Stimulated activated CD4-positive, alpha-beta T cell treated with anti-CD3 and anti-CD28 coated beads, Interleukin-1b, Interleukin-23, amount 100 ng/mL, for 4 hours (primary cell): Measurements from ENCODE around the gene GRIK4.
A peak's percentile ranks its signal among the peaks of the same experiment; 100 is the strongest.
"Not testable (repeated sequence)": the region's sequence is repeated elsewhere in the genome, so short reads cannot be mapped to it uniquely, and the experiment has no call there.

Source experiments
- DNase-seq, 2 donors: peaks; one replicate each; pipeline ENCODE4 v3.0.0-alpha.2; 2020; ENCODE audit warnings: low read depth in 2 of 2

GRIK4 gene

DNA sequence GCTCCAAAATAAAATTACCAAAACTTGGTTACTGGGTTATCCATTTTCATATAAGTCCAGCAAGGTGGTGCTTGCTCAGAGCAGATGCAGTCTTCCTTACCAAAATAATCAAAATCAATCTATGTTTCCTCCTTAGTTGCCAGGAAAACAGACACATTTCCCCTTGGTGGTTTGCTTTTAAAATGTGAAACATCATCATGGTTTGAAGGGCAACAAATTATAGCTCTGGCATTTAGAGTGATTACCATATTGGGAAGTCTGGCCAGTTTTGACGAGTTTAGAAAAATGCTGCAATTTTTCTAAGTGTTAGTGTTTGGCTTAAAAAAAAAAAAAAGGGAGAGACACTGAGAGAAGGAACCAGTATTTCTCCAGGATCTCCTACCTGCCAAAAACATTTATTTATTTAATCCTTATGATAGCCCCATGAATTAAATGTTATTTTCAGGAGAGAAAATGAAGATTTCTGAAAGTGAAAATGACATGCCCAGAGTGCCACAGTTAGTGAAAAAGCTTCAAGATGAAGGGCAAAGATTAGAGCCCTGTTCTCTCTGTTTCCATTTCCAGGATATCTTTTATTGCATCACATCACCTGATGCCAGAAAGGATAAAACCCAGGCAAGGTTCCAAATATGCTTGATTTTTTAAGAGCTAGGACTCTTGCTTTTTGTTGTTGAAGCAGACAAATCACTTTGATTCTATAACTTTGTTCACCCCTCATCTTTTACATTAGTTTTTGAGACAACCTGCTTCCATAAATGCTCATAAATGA is 482.7 kb downstream of the GRIK4 start:
- DNase-seq = no peak

DNA sequence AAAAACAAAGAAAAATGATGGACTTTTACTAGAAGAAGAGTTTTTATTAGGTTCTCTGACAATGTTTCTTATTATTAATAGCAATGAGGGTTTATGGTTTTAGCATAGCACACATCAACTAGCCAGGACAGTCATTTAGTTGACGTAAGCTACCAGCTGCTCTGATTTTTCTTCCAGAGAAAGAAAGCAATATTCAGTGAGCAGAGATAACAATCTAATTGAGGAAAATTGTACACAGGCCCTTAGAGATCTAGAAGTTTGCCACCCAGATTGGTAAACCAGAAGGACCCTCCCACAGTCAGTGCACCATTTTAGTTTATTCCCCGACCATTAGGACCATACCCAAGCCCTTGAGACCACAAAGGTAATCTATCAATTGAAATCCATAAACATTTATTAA is 483.6 kb downstream of the GRIK4 start:
- DNase-seq = no peak

DNA sequence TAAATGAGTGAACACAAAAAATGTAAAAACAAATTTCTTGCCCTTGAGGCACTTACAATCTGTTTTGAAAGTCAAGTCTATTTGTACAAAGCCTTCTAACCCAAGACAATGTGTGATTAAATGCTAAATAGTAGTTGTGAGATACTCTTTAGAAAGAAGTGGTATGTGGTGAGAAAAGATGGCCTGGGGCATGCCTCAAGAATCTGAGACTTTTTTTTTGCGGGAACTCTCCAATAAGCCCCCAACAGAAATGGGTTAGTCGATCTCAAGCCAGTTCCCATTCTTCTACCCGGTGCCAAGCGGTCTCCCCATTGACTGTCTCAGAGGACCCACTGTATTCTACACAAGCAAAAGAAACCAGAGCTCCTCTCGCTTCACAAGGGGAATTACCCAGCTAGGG is 485.4 kb downstream of the GRIK4 start:
- no peak for DNase-seq

DNA sequence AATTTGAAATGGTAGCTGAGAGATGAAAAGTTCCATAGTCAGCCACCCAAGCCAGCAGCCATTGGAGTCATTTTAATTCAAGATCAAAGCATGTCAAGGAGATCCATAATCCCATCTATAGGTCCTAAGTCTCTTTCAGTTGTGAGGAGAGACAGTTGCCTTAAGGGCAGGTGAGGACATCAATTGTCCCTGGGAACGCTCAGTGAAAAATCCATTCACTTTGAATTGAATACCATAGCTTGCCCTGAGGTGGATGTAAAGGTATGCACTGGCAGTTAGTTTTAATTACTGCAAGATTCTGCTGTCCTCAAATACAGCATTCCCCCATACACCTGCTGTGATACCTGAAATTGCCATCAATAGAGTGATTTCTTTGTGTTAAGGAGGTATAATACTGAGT is 487.0 kb downstream of the GRIK4 start:
- DNase-seq = no peak

DNA sequence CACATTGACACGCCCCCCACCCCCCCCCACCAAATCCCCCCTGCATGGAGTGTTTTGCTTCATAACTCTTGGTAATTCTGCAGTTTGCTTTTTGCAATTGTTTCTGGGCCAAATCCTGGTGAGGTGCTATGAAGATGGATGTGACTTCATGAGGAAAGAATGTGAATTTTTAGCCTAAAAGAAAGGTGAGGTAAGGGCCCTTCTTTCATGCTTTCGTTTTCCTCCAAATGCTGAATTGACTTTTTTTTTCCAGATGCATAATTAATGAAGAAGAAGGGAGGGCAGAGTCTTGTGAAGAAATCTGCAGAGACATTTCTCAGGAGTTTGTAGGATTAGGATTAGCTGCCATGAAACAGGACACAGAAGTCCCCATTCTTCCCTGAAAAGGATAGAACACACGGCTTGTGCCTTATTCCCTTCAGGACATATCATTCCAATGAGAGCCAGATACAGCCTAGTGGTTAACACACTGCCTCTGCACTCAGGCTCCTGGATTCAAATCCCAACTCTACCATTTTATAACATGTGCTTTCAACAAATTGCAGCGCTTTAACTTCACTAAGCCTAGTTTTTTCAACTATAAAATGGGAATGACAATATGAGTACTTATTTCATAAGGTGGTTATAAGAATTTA is 492.8 kb downstream of the GRIK4 start:
- DNase-seq = no peak

DNA sequence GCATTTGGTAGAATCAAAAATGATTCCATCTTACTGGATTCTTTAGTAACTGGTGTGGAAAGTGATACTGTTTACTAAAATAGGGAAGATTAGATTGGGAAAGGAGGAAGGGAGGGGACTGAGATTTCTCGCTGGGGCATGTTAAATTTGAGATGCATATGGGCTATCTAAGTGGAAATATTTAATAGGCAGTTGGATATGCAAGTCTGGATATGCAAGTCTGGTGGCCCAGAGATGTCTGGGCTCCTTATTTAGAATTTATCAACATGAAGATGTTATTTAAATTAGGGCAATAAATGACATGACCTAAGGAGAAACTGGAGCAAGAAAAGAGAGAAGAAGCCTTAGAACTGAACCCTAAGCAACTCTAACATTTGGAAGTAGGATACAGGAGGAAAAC is 495.4 kb downstream of the GRIK4 start:
- DNase-seq = no peak

DNA sequence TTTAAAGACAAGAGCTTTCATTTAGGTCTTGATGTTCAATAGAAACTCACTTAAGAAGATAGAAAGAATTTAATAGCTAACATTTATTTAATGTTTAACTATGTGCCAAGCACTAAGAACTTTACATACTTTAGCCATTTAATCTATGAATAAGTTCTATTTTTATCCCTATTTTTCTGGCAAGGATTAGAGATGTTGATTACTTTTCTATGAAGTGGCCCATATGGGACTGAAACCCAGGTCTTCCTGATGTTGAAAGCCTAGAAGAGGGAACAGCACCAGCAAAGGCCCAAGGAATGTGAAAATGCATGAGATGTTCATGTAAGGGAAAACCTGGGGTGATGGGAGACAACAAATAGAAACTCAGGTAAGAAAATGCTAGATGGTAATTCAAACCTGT is 497.0 kb downstream of the GRIK4 start:
- no peak for DNase-seq

DNA sequence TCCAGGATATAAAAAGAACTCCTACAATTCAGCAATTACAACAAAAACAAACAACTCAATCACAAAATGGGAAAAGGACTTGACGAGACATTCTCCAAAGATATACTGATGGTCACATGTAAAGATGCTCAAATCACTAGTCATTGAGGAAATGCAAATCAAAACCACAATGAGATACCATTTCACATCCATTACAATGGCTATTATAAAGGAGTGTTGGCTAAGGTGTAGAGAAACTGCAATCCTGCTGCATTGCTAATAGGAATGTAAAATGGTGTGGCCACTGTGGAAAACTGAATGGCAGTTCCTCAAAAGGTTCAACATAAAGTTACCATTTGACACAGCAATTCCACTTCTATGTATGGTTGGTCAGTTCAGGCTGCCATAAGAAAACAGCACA is 500.5 kb downstream of the GRIK4 start:
- DNase-seq = no peak

DNA sequence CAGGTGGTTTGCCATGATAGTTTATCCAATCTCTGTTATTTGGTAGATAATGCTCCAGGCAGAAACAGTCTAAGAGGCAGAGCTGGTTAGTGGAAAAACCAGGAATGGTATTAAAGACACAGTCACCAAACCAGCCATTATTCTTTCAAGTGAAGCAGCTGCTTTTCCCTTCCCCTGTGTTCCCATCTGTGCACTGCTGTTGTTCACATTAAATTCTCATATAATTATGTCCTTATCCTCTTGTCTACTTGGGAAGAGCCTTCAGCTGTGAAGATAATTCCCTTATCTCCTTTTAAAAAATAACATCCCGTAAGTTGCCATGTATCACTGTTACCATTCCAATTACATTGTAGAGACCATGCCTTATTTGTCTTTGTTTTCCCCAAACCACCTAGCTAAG is 507.2 kb downstream of the GRIK4 start:
- no peak for DNase-seq

DNA sequence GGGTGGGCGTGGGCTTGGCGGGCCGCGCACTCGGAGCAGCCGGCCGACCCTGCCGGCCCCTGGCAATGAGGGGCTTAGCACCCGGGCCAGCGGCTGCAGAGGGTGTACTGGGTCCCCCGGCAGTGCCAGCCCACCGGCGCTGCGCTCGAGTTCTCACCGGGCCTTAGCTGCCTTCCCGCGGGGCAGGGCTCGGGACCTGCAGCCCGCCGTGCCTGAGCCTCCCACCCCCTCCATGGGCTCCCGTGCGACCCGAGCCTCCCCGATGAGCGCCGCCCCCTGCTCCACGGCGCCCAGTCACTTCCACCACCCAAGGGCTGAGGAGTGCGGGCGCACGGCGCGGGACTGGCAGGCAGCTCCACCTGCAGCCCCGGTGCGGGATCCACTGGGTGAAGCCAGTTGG is 510.2 kb downstream of the GRIK4 start:
- DNase-seq = not testable (repeated sequence)

DNA sequence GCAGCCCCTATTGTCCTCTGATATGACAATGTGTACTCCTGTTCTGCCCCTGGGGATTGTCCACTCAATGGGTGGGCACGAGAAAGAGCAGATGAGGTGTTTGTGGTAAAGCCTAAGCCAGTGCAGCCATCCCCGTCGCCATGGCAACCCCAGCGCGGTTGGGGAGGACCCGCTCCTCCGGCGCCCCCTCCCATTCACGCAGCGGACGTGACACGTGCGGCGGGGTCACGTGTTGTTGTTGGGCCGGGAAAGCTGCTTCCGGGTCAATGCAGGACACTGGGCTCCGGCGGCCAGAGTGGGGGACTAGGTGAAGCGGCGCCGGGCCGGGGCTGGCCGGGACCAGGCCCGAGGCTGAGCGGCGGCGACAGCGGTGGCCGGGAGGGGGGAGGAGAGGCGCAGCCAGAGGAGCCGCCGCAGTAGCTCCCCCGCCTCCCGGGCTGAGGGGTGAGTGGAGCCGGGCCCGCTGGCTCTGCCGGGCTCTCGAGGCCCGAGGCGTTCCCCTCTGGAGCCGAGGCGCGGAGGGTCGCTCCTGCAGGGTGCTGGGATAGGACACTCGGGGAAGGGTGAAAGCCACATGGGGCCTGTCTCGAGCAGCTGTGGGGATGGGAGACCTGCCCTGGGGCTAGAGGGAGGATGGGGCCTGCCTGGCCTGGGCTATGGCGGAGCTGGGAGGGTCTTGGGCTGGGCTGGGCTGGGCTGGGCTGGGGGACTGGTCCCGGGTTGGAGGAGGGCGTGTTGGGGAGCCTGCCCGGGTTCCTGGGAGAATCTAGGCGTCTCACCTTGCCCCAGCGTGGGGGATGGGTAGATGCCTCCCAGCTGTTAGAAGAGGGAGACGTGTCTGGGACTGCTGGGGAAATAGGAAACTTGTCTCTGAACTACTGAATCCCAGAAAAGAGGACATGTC is 512.6 kb downstream of the GRIK4 start, which contains the start of gene TBCEL:
TSS of gene TBCEL (plus strand) at position 255 of the 904 bp plus-strand sequence. CDS start 21,589 bp downstream, outside the sequence.
- peak; percentile 67 to 81 for DNase-seq

DNA sequence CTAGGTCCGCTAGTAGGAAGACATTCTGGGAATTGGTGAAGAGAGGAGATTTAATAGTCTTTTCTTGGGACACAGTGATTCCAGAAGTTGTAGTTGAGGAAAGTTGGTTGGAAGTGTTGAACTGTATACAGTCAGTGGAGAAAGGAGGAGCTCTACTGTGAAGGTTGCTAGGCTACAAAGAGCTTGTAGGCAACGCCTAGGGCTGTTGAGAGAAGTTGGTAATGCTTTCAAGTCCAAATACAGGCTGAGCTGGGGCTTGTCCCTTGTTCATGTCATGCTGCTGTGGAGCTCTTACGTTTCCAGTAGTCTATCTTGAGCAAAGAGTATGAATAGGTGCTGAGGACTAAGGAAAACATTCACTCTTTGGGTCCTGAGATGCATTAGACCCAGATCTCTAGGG is 513.4 kb downstream of the GRIK4 start:
- DNase-seq = no peak

DNA sequence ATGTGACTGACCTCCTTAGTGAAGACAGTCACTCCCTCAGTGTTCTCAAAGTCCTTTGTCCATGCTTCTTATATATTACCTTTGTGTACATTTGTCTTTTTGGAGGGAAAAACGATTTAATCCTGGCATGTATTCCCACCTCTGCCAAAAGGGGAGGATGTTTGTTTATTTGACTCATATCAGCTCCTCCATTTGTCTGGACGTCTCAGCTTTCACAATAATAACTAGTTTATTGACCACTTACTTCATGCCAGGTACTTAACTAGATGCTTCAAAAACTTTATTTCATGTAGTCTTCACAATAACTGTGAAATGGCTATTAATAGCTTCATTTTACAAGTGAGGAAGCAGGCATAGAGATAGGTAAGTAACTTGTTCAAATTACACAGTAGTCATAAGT is 517.6 kb downstream of the GRIK4 start:
- DNase-seq = no peak

DNA sequence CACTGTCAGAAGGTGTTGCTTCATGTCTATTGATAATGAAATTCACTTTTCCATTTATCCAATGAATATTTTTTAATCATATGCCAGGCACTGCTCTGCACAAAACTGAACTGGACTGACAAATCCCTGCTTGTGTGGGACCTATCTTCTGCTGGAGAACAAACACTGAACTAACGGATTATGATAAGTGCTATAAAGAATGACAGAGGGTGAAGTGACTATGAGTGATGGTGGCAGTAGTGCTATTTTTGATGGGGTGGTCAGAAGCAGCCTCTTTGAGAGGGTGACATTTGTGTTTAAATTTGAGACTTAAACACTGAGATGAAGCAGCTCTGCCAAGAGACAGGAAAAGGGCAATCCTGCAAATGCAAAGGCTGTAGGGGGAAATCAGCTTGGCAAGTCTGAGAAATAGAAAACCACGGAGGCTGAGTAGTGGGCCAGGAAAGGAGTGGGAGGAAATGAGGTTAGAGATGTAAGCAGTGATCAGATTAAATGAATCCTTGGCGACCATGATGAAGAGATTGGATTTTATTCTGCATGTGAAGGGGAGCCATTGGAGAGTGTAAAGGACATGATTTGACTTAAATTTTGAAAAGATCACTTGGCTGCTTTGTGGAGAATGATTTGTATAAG is 518.4 kb downstream of the GRIK4 start:
- no peak for DNase-seq

DNA sequence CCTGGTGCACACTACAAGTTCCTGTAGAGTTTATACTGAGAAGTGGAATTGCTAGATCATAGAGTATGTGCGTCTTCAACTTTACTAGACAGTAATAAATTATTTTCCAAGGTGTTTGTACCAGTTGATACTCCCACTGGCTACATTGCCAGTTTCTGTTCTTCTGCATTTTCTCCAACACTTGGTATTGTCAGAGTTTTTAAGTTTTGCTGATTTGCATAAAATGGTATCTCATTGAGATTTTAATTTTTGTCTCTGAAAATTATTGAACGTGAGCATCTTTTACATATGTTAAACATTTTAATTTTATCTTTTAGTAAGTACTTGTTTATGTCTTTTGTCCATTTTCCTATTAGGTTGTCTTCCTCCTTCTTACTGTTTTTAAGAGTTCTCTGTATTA is 519.6 kb downstream of the GRIK4 start:
- no peak for DNase-seq

DNA sequence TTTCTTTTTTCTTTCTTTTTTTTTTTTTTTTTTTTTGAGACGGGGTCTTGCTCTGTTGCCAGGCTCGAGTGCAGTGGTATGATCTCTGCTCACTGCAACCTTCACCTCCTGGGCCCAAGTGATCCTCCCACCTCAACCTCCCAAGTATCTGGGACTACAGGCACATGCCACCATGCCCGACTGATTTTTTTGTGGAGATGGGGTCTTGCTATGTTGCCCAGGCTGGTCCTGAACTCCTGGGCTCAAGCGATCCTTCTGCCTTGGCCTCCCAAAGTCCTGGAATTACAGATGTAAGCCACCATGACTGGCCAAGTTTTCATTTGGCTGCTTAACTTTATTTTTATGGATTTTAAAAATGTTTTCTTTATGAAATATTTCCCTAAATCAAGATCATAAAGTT is 520.1 kb downstream of the GRIK4 start:
- DNase-seq = not testable (repeated sequence)

DNA sequence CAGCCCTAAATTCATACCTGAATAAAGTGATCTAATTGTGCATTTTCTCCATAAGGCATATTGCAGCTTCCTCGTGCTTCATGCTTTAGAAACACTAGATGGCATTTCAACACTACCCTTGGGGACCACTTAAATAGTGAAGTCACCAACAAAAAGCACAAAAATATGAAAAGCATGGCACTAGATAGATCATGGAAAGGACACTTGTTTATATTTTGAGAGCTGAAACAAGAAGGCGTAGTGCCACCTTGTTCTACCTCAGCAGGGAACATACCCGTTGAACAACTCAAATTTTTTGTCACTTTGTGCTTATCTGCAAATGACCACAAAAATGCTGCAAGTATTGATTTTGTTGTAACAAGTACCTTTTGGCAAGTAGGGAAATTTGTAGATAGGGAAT is 521.0 kb downstream of the GRIK4 start:
- no peak for DNase-seq

DNA sequence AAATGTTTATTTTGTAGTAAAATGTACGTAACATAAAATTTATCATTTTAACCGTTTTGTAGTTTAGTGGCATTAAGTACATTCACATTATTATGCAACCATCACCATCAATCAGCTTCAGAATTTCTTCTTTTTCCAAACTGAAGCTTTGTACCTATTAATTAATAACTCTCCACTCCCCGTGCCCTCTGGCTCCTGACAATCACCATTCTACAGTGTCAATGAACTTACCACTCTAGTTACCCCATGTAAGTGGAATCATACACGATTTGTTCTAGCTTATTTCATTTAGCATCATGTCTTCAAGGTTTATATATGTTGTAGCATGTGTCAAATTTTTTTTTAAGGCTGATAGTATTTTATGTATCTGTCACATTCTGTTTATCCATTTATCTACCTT is 522.1 kb downstream of the GRIK4 start:
- no peak for DNase-seq

DNA sequence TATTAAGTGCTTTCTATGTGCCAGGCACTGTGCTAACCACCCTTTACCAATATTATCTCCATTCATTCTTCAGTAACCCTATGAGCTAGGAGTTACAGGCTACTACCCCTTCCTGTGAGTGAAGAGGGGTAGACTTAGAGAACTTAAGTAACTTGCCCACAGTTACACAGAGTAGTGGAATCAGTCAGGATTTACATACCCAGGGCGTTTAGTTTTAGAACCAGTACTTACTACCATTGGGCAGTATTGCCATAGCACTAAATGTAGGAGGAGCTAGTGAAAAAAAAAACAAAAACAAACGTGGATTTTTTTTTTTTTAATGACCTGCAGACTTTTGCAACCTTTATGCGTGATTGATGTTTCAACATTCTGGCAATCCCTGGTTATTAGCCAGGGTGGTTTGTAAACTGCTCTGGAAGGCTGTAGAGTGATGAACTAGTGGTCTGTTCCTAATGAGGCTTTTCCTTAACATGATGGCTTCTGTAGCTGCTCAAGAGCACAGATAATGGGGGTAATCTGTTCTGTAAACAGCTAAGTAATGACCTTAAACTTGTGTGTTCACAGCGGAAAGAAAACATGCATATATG is 523.7 kb downstream of the GRIK4 start:
- DNase-seq = no peak

DNA sequence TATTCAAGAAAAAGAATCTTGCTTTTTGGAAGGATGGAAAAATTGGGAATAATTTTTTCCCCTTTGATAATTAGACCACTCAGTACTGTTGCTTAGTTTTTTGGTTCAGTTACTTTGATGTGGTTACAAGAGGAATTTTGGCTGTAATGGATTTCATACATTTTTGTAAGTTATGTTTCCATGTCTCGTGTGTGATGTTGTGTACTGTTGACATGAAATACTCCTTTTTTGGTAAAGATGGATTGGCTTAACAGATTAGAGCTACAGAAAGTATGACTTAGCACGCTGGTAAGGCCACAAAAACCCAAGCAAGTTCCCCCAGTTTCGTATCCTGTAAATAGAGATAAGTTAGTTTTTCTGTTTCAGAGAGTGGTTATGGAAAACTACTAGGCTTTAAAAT is 524.2 kb downstream of the GRIK4 start:
- DNase-seq = no peak

DNA sequence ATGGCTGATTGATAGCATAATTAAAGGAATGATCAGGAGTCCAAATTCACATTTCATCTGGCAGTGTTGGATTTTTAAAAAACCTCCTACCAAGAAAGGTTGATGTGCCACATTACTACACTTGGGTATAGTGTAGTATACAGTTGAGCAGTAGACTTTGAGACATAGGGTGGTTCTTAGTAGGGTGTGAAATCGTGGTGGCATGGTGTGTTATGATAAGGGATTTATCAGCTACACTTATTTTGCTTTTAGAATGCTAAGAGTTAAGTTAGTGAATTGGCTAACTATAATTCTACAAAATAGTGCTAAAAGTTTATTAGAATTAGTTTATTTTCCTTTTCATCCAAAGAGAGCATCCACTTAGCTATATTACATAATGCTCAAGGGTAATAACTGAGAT is 525.5 kb downstream of the GRIK4 start:
- no peak for DNase-seq
